HG03342 (cell line): ENCODE results near the gene NME8.
A peak's percentile ranks its signal among the peaks of the same experiment; 100 is the strongest.

Source experiments
- ATAC-seq: cut with Tn5 transposase; IDR thresholded peaks from one replicate; pipeline ENCODE4 v1.9.1; 2021; ENCODE audit warnings: mild to moderate bottlenecking, moderate library complexity; ENCODE audit not compliant: unreplicated experiment

The NME8 gene

DNA sequence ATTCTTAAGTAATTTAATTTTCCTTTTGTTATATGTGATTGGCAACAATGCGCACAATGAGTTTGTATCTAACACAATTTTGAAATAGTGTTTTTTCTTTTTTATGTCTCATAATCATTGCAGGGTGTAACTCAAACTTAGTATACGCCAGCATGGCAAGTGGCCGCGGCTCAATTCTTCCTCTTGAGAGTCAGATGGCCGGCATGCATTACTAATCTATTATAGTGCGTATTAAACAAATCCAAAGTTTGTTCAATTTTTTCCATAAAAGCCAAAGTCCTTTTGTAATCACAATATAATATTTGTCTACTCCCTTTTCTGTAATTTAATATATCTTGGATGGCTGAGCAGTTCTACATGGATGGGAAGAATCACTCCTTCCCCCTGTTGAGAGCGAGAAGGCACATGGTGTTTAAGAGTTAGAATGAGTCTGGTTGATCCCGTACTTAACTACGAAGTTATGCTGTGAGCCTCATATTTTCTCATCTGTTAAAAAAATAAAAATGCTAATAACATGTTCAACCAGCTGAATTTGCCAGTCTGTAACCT lies 84.7 kb downstream of the NME8 start:
- no peak for ATAC-seq

DNA sequence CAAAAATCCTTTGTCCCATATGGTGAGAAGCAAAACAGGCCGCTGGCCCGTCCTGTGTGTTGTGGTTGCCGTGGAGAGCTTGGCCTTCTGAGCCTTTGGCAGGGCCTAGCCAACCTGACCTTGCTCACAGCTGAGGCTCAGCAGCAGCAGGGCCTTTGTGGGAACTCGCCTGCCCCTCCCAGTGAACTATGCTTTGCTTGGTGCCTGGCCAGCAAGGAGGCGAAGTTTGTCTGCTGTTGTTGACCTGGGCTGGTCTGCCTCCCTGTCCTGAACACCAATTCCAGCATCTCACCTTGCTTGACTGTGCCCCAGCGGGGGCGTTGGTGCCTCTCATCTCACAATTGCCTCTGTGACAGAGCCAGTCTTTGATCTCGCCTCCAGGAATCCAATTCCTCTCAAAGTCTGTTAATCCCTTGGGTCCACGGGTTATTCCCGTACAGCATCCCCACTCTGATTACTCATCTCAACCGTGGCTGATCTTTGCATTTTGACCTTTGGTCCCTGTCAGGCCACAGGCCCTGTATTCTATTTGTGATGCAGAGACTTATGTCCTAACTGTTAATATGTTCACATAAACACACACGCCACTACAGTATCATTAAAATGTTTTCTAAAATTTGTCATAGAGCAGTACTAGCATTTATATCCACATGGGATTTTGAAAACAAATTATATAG lies 94.7 kb downstream of the NME8 start:
- ATAC-seq: peak; percentile 41

DNA sequence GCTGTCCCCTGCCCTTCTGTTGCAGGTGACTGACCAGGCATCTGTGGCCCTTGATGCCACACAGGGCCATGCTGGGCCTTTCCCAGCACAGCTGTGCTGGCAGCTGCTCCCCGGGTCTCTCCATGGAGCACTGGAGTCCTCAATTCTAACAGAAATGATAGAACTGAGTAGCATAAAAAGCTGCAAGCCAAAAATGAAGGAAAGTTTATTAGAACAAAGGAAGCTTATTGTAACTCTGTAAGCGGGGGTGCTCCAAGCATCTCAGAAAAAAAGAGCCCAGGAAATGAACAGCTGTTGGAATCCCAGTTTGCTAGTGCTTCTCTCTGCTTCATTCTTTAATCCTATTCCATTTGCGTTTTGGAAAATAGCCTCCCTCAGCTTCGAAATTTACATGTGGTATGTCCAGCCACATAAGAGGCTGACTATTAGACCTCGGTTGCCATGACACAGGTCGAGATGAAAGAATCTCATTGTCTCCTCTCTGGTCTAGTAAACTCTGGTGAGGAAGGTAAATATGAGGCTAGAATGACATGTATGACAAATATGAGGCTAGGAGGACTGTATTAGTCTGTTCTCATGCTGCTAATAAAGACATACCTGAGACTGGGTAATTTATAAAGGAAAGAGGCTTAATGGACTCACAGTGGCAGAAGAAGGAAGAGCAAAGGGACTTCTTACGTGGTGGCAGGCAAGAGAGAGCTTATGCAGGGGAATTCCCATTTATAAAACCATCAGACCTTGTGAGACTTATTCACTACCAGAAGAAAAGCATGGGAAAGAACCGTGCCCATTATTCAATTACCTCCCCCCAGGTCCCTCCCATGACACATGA lies 95.7 kb downstream of the NME8 start:
- peak; percentile 74 for ATAC-seq

DNA sequence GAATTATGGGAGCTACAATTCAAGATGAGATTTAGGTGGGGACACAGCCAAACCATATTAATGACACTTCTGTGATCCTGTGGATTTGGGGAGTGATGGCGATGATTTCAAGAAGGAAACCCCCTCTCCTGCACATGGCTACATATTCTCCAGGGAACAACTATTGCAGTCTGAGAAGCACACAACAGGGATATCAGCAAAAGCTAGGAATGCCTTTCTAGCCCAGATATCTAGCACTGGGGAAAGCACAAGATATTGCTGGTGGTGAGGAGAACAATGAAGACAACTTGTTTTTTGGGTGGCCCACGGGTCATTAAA lies 96.3 kb downstream of the NME8 start:
- no peak for ATAC-seq

DNA sequence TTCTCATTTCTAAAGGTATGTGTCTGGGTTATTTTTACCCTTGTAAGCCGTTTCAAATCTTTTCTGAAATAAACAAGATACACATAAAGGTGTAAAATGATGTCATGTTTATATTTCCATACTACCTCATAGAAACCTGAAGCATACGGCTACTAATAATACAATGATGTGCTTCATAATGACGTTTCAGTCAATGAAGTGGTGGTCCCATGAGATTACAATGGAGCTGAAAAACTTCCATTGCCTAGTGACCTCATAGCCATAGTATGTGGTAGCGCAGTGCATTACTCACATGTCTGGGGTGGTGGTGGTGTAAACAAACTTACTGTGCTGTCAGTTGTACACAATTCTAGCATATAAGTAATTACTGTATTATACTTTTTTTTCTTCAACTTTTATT lies 96.9 kb downstream of the NME8 start:
- no peak for ATAC-seq

DNA sequence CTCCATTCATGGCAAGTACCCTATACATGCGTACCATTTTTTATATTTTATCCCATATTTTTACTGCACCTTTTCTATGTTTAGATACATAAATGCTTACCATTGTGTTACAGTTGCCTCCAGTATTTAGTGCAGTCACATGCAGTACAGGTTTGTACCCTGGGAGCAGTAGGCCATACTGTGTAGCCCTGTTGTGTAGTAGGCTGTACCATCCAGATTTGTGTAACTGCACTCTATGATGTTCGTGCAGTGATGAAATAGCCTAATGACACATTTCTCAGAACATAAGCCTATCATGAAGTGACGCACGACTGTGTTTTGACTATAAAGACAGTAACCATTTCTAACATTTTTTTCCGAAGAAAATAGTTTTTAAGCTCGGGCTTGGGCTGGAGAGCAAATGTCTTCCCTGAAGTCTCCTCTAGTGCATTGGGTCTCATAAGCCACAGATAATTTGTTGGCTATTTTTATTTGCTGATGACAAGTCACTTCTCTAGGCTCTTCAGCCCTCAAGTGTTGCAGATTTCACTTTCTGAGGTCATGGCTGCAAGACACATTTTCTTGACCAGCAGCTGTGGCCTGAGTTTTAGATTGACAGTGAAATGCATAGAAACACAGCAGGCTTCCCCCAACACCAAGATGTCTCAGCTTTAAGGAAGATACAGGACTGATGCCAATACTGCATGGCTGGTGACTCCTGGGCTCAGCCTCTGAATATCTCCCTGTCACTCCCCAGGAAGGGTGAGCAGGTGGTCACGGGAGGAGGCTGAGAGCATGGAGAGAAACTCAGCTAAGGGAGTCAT lies 98.9 kb downstream of the NME8 start:
- ATAC-seq: no peak

DNA sequence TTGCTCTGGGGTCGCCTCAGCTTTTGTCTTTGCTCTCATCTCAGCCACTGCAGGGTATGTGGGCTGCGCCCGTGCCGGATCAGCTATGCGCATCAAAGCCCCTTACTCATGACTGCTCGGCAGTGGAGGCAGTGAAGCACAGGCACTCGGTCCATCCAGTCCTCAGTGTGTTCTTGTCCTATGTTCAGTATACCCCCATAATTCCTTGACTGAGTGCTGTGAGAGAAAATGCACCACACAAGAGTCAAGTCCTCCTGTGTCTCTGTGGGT lies 99.5 kb downstream of the NME8 start:
- ATAC-seq: no peak
